Spleen (tissue), 7 donors: ENCODE data around the gene KIDINS220.

Experiments used
- CTCF ChIP-seq, 11 experiments: fragments of 200-600 bp in 7 of 11; fragments of 450-650 bp in 4 of 11; sonication (generic) in 4 of 11; IDR thresholded peaks in 8 of 11; conservative IDR thresholded peaks in 3 of 11; 1 replicate in 7 of 11; 2 replicates in 4 of 11; pipeline versions ENCODE4 v1.4.0 to v1.8.0; 2016 to 2021; ENCODE audit warnings: antibody characterized with exemption in 11 of 11, inconsistent platforms in 4 of 11, mild to moderate bottlenecking in 1 of 11
- POLR2A ChIP-seq, 3 donors: fragments of 450-650 bp; IDR thresholded peaks; one replicate each; pipeline ENCODE4 v1.5.1; 2017; ENCODE audit warnings: antibody characterized with exemption in 3 of 3, mild to moderate bottlenecking in 1 of 3
- POLR2AphosphoS5 ChIP-seq, 3 donors: sonication (generic); formaldehyde crosslinking; IDR thresholded peaks; one replicate each; pipeline ENCODE4 v1.5.1; 2017; ENCODE audit warnings: antibody characterized with exemption in 3 of 3
- donor health status: DM: no; HTN: no; CAD: no; lungs with moderate emphysema.
- donor health status: DM: no; HTN: no; CAD: no.
- donor health status: DM: no; HTN: no; CAD: no.

DNA sequence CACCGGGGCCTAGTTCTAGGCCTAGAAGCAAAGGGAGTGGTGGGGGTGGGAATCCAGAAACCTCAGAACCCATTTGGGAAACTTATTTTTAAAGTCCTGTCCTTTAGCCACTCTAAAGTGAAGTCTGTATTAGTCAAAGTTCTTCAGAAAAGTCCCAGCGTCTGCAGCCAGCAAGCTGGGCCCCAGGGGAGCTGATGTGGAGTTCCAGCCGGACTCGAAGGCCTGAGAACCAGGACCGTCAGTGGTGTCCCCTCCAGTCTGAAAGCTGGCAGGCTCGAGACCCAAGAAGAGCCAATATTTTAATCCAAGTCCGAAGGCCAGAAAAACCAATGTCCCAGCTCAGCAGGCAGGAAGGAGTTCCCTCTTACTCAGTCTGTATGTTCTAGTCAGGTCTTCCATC lies 123.1 kb downstream of the KIDINS220 start:
- no peak for TF ChIP-seq POLR2AphosphoS5 (IDR thresholded peaks at IDR 0.05)
- TF ChIP-seq CTCF (IDR thresholded peaks at IDR 0.05 in 8 of 11, conservative IDR thresholded peaks at IDR 0.05 in 3 of 11): no peak
- no peak for TF ChIP-seq POLR2A (IDR thresholded peaks at IDR 0.05)
